Motor neuron (in vitro differentiated cells): Measurements from ENCODE around the gene TMCC2. TPM values are rescaled to one million over a fixed set of nuclear protein-coding genes. Genes with fewer than 3 reads are reported as not detected.

ENCODE experiments used
- ATAC-seq, 8 experiments: fragments of 200-7000 bp; cut with Tn5 transposase; replicated peaks in 6 of 8; 2 replicates each; pipeline ENCODE4 v1.8.0; 2021; ENCODE audit warnings: mild to moderate bottlenecking in 8 of 8, moderate library complexity in 8 of 8
- H3K27ac ChIP-seq, 2 donors: fragments of 250-450 bp; sonication (Bioruptor Pico); 2 replicates each; pipeline ENCODE4 v1.9.0; 2021; ENCODE audit warnings: antibody characterized with exemption in 2 of 2, mild to moderate bottlenecking in 2 of 2, moderate library complexity in 1 of 2
- H3K4me1 ChIP-seq, 2 donors: fragments of 250-450 bp; sonication (Bioruptor Pico); replicated peaks in 1 of 2; 2 replicates each; pipeline ENCODE4 v1.6.1; 2021; ENCODE audit warnings: antibody characterized with exemption in 2 of 2, mild to moderate bottlenecking in 2 of 2, moderate library complexity in 1 of 2
- H3K4me3 ChIP-seq, 5 donors: fragments of 250-450 bp; sonication (Bioruptor Pico); 2 replicates each; pipeline ENCODE4 v1.9.0; 2021; ENCODE audit warnings: antibody characterized with exemption in 5 of 5, mild to moderate bottlenecking in 5 of 5, moderate library complexity in 4 of 5
- WGBS, 10 experiments: fragments of 450-650 bp; shearing (Covaris generic); methylation state at CpG; one replicate each; pipeline ENCODE4 v1.0.0; 2022; 5-methylcytosine and 5-hydroxymethylcytosine counted together
- in situ Hi-C, 9 experiments: fragments of 400-800 bp; cut with MboI; loops; one replicate each; pipeline ENCODE4 v1.15.0; 2021; ENCODE audit warnings: low sequenced_read_pairs in 9 of 9, low pct_unique_long_range_greater_than_20kb in 2 of 9; ENCODE audit not compliant: unreplicated experiment in 9 of 9
- total RNA-seq, 8 experiments: library from RNA; unstranded; fragments of 300-600 nt; gene quantifications; 2 replicates each; pipeline versions ENCODE4 v1.2.3 to v1.2.4, GENCODE V29; 2022

The TMCC2 gene
- total RNA-seq, 8 experiments from 2014 or later: 2.8 to 27.0 (median 15.3) TPM

GRCh38 chr1:205321959-205322283 is 94.2 kb downstream of the TMCC2 start:
- Histone ChIP-seq H3K4me1 (peaks cover 39 to 40% of the 10 kb centered on the region in 2 donors), H3K27ac (no peak overlapping the region), H3K4me3 (peak overlapping the region in 3 of 5 donors; percentile 67 to 89 (median 68))
- WGBS, 10 experiments: 8 to 100% (median 70%) methylated on average over 1 to 5 of the region's 5 CpGs
- in situ Hi-C loops: loop anchor here in 4 of 9 experiments (5.0 to 10.0 kb wide), 2 partner anchors 40 to 47 kb away; no protein-coding TSS in a partner anchor
- no peak for ATAC-seq

Other genes starting within 250 kb of the TMCC2 start
- gene CNTN2, start 184.7 kb upstream of the TMCC2 start, total RNA-seq: 10 to 100 TPM in 4 of 8 experiments, 1 to 10 TPM in 4; 1.1 to 61.9 (median 14.8) TPM
- gene TMEM81, start 143.5 kb upstream of the TMCC2 start, total RNA-seq: 10 to 100 TPM in 1 of 8 experiments, 1 to 10 TPM in 7; 2.2 to 10.0 (median 4.9) TPM
- gene RBBP5, start 106.0 kb upstream of the TMCC2 start, total RNA-seq: 10 to 100 TPM; 11.7 to 25.2 (median 17.0) TPM
- 10 to 100 TPM in 7 of 8 experiments, 1 to 10 TPM in 1; 9.6 to 18.3 (median 12.0) TPM for gene DSTYK, start 16.2 kb upstream of the TMCC2 start, total RNA-seq
- 10 to 100 TPM in 1 of 8 experiments, 1 to 10 TPM in 4, under 1 TPM in 3; 0.09 to 17.9 (median 7.0) TPM for gene NUAK2, start 93.8 kb downstream of the TMCC2 start, total RNA-seq
- 100 to 1,000 TPM in 1 of 8 experiments, 10 to 100 TPM in 4, under 1 TPM in 1, not detected in 2; 0.31 to 100 (median 33.0) TPM for gene KLHDC8A, start 129.0 kb downstream of the TMCC2 start, total RNA-seq
- 10 to 100 TPM in 4 of 8 experiments, 1 to 10 TPM in 1, not detected in 3; 4.2 to 46.8 (median 36.4) TPM for gene LEMD1, start 194.1 kb downstream of the TMCC2 start, total RNA-seq
- 1 to 10 TPM in 4 of 8 experiments, under 1 TPM in 3, not detected in 1; 0.10 to 5.9 (median 2.2) TPM for gene BLACAT1, start 228.1 kb downstream of the TMCC2 start, total RNA-seq